Body of pancreas (tissue), 4 donors: Measurements from ENCODE around the gene KBTBD13. TPM values are rescaled to one million over a fixed set of nuclear protein-coding genes. Genes with fewer than 3 reads are reported as not detected.

Source experiments
- ATAC-seq: fragments of 150-250 bp; one replicate; pipeline ENCODE4 v1.9.1; 2016
- DNase-seq, 4 donors: peaks; one replicate each; pipeline ENCODE4 v3.0.0-alpha.2; 2019
- H3K27ac ChIP-seq, 4 donors: fragments of 200-600 bp; sonication (generic); 1 replicate in 3 of 4; 2 replicates in 1 of 4; pipeline versions ENCODE4 v1.5.1 to v1.6.1; 2016 to 2019; ENCODE audit warnings: mild to moderate bottlenecking in 1 of 4, mixed read lengths in 1 of 4, moderate library complexity in 1 of 4
- H3K27me3 ChIP-seq, 2 donors: fragments of 200-600 bp; sonication (generic); one replicate each; pipeline ENCODE4 v1.6.0; 2016; ENCODE audit warnings: mild to moderate bottlenecking in 1 of 2
- H3K36me3 ChIP-seq, 2 donors: fragments of 200-600 bp; sonication (generic); replicated peaks in 1 of 2; 2 replicates each; pipeline ENCODE4 v1.5.1; 2016; ENCODE audit warnings: low read depth in 2 of 2; ENCODE audit not compliant: insufficient read depth in 1 of 2
- H3K4me1 ChIP-seq: fragments of 200-600 bp; sonication (generic); one replicate; pipeline ENCODE4 v1.6.0; 2016
- H3K4me3 ChIP-seq, 2 donors: fragments of 200-600 bp; sonication (generic); 1 replicate in 1 of 2; 2 replicates in 1 of 2; pipeline ENCODE4 v1.5.1; 2016 to 2019
- H3K9me3 ChIP-seq, 3 donors: fragments of 200-600 bp; sonication (generic); 1 replicate in 2 of 3; 2 replicates in 1 of 3; pipeline ENCODE4 v1.5.1; 2016
- POLR2A ChIP-seq, 3 donors: fragments of 450-650 bp; IDR thresholded peaks; one replicate each; pipeline ENCODE4 v1.6.1; 2016; ENCODE audit warnings: antibody characterized with exemption in 3 of 3, mild to moderate bottlenecking in 2 of 3
- WGBS, 2 donors: methylation state at CpG; one replicate each; pipeline ENCODE4 v1.1.5; 2017; 5-methylcytosine and 5-hydroxymethylcytosine counted together
- intact Hi-C: fragments of 100-400 bp; cut with DNase I; formaldehyde crosslinking; loops from one replicate; pipeline ENCODE4 v1.15.1; 2023
- total RNA-seq, 2 donors: library from RNA; depleted of rRNA; stranded (reverse); fragments of >200 nt; gene quantifications; one replicate each; pipeline ENCODE4 v1.1.0, GENCODE V29; 2016
- TF ChIP-seq, protein P1 (sequence below), 7 experiments: fragments of 450-650 bp in 4 of 7; fragments of 200-600 bp in 3 of 7; sonication (generic) in 3 of 7; IDR thresholded peaks; one replicate each; pipeline ENCODE4 v1.5.1; 2016 to 2019; ENCODE audit warnings: antibody characterized with exemption in 7 of 7

KBTBD13 gene
- total RNA-seq, 2 donors from 2014 or later = not detected

DNA sequence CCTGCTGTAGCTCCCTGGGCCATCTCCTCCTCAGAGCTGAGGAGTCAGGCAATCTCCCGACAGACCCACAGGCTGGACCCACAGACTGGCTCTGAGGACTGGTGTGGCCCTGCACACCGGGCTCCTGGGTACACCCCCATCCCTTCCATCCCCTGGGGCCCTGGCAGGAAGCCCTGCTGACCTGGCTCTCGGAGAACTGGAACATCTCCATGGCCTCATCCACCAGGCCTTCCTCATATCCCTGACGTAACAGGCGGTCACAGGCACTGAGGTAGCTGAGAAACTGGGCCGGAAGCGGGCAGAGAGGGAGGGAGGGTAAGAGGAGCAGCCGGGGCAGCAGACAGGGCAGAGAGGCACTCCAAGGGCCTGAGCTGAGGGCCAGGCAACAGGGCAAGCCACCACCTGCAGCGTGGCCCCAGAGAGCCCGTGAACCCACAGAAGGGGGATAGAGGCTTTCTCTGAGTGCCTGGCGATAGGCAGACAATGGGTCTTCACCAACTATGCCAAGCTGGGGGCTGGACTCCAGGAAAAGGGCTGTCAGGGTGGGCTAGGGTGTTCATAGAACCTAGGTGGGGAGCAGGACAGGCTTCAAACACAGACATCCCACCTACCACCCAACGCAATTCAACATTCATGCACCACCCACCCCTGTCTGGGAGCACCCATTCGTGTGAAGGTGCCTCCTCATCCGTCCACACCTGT, 17.9 kb downstream of the KBTBD13 start:
- intact Hi-C loops = no loop called here
- 92 to 94% methylated on average over 10 to 14 of the region's 14 CpGs for WGBS, 2 donors
- no peak overlapping the region for H3K27ac ChIP-seq
- peaks cover 2 to 4% of the 10 kb centered on the region in 2 donors for H3K36me3 ChIP-seq
- peaks cover 5% of the 10 kb centered on the region for H3K4me1 ChIP-seq
- TF ChIP-seq POLR2A (IDR thresholded peaks at IDR 0.05) = no peak
- TF ChIP-seq, protein P1, sequence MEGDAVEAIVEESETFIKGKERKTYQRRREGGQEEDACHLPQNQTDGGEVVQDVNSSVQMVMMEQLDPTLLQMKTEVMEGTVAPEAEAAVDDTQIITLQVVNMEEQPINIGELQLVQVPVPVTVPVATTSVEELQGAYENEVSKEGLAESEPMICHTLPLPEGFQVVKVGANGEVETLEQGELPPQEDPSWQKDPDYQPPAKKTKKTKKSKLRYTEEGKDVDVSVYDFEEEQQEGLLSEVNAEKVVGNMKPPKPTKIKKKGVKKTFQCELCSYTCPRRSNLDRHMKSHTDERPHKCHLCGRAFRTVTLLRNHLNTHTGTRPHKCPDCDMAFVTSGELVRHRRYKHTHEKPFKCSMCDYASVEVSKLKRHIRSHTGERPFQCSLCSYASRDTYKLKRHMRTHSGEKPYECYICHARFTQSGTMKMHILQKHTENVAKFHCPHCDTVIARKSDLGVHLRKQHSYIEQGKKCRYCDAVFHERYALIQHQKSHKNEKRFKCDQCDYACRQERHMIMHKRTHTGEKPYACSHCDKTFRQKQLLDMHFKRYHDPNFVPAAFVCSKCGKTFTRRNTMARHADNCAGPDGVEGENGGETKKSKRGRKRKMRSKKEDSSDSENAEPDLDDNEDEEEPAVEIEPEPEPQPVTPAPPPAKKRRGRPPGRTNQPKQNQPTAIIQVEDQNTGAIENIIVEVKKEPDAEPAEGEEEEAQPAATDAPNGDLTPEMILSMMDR (IDR thresholded peaks at IDR 0.05) = no peak
- no peak overlapping the region for H3K4me3 ChIP-seq
- ATAC-seq (no peak), DNase-seq (no peak)
- no peaks in the 10 kb centered on the region for H3K27me3 ChIP-seq
- H3K9me3 ChIP-seq = no peaks in the 10 kb centered on the region

DNA sequence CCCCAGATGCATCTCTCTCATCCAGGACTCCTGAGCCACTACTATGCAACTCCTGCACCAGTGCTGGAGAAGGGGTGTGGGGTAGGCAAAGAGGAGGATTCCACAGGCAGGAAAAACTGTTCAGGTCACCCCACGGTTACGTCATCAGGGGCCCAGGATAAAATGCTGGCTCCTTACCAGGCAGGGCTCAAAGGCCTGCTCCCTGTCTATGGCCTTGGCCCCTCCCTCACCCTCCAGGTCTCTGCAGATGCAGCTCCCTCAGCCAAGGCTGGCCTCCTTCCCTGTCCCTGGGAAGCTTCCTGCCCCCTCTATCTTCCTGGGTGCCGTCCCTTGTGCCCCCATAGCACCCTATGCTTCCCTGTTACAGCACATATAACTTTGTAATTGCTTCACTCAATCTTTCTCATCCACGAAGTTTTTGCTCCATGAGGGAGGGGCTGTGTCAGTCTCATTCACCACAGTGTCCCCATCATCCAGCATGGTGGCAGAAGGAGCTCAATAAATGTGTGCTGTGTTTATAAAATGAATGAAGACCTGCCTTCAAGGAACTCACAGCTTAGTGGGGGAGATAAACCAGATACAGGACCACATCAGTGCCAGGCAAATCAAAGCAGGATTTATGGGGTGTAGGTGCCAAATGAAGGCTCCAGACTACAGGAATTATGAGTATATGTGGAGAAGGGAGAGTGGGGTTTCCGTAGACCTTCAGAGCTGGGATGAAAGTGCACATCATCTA, 18.6 kb downstream of the KBTBD13 start:
- WGBS, 2 donors = 71 to 77% methylated on average over 4 to 5 of the region's 5 CpGs
- H3K4me1 ChIP-seq = no peaks in the 10 kb centered on the region
- ATAC-seq (no peak), DNase-seq (no peak)
- TF ChIP-seq, protein P1 (IDR thresholded peaks at IDR 0.05) = no peak
- TF ChIP-seq POLR2A (IDR thresholded peaks at IDR 0.05) = no peak
- no peaks in the 10 kb centered on the region for H3K9me3 ChIP-seq
- no peak overlapping the region for H3K4me3 ChIP-seq
- no peak overlapping the region for H3K27ac ChIP-seq
- intact Hi-C loops = no loop called here
- no peaks in the 10 kb centered on the region for H3K27me3 ChIP-seq
- H3K36me3 ChIP-seq = peaks cover 4 to 6% of the 10 kb centered on the region in 2 donors

DNA sequence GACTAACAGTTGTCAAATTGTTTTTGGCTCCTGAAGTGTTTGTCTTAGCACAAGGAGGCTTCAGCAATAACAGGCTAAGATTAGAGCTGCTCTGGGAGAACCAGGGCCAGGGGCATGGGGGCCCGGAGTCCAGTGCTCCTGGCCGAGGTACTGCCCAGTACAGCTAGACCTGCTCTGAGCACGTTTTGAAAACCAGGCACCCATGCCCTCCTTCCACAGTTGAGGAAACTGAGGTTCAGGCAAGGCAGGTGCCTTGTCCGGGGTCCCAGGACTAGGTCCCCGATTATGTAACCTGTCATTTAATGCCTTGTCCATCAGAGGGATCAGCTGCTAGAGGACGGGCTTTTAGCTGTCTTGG, 19.2 kb downstream of the KBTBD13 start:
- no peak for ATAC-seq
- peaks cover 4 to 6% of the 10 kb centered on the region in 2 donors for H3K36me3 ChIP-seq
- no peak overlapping the region for H3K4me3 ChIP-seq
- no peaks in the 10 kb centered on the region for H3K27me3 ChIP-seq
- no peak overlapping the region for H3K27ac ChIP-seq
- WGBS, 2 donors = 80 to 93% methylated on average over 1 to 6 of the region's 6 CpGs
- TF ChIP-seq POLR2A (IDR thresholded peaks at IDR 0.05) = no peak
- TF ChIP-seq, protein P1 (IDR thresholded peaks at IDR 0.05) = no peak
- no peaks in the 10 kb centered on the region for H3K4me1 ChIP-seq
- intact Hi-C loops = no loop called here
- no peak for DNase-seq
- no peaks in the 10 kb centered on the region for H3K9me3 ChIP-seq

DNA sequence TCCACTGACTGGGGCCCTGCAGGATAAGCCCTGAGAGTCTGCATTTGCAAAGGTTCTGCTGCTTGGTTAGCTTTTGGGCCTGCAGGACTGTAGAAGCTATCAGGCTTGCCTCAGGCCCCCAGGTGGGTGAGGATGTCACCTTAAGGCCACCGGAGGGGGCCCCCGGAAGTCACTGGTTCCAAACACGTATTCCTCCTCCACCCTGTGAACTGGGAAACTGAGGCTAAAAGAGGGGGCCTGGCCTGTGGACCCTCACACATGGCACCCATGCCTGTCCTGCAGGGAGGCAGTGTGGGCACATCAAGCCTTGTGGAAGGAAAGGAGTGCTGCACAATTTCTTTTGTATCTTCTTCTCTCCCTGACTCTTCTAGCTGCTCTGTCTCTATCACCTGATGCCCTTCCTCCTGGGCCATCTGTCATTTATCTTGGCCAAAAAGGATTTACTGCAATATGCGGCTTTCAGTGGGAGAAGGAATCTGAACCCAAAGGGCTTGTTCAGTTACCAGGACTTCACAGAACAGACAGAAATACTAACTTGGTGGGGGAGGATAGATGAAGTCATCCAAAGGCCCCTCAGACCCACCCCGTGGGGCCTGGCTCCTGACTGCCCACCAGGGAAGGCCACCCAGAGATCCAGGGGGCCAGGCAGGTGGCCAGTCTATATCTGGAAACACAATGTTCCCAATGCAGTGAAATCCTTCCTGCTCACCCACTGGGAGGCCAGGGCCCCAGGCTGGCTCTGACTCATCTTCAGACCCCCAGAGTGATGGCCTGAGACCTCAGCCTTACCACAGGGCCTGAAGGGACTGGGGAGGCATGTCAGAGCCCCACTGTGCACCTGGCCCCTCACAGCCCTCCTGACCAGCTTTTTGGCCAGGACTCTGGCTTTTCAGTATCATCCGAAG, 20.2 kb downstream of the KBTBD13 start:
- no peaks in the 10 kb centered on the region for H3K4me1 ChIP-seq
- ATAC-seq (no peak), DNase-seq (no peak)
- intact Hi-C loops = no loop called here
- no peaks in the 10 kb centered on the region for H3K9me3 ChIP-seq
- no peak overlapping the region for H3K4me3 ChIP-seq
- H3K36me3 ChIP-seq = peaks cover 4 to 6% of the 10 kb centered on the region in 2 donors
- H3K27ac ChIP-seq = no peak overlapping the region
- WGBS, 2 donors = 84 to 96% methylated on average over 3 to 6 of the region's 6 CpGs
- no peaks in the 10 kb centered on the region for H3K27me3 ChIP-seq
- TF ChIP-seq, protein P1 (IDR thresholded peaks at IDR 0.05) = no peak
- no peak for TF ChIP-seq POLR2A (IDR thresholded peaks at IDR 0.05)
